Suppressor macrophage treated with lipopolysaccharide for 4 hours (primary cell): ENCODE data around the gene JCAD.
"Not testable (repeated sequence)": the region's sequence is repeated elsewhere in the genome, so short reads cannot be mapped to it uniquely, and the experiment has no call there.

ENCODE experiments used
- DNase-seq: peaks from one replicate; pipeline ENCODE4 v3.0.0-alpha.2; 2020

The JCAD gene

DNA sequence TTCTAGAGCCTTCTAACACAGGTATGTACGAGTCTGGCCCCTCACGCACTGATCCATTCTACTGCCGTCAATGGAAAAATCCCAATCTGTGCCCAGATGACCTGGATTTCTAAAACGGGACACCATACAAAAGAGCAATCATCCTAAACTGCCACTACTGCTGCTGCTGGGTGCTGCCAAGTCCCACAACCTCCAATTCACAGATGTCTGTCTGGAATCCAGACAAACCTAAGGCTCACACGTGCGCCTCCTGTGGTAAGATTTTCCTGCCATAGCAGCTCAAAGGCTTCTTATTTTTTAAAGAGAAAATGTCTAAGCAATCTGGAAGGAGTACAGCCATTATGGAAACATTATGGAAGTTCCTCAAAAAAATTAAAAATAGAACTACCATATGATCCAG lies 40.9 kb downstream of the JCAD start:
- no peak for DNase-seq

DNA sequence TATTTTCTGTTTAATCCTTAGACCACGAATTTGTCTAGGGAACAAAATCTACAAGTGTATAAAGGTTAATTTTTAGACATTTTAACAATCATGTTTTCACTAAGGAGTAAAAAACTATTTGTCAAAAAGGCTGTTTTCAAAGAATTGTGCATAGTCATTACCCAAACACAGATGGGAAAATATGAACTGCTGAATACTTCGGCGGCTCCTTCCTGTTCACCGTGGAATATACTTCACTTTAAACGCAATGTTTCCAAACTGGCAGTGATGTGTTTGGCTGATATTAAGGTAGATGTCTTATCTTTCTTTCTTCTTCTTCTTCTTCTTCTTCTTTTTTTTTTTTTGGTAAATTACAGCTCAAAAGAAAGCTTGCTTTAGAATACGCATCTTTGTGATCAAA lies 41.4 kb downstream of the JCAD start:
- no peak for DNase-seq

DNA sequence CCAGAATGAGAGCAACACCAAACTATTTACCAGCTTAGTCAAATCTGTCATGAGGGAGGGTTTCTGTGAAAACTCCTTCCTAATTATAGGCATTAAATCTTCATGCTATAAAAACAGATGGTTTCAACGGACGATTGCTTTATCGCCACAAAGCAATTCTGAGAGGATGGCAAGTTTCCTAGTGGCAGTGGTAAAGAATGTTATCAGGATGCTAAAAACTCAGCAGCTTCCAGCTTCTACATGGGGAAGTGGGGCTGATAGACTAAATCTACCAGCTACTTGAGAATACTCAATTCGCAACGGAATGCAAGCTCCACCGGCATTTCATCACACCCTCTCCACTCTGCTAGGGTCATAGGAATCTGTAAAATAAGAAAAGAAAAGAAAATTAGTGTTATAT lies 41.8 kb downstream of the JCAD start:
- no peak for DNase-seq

DNA sequence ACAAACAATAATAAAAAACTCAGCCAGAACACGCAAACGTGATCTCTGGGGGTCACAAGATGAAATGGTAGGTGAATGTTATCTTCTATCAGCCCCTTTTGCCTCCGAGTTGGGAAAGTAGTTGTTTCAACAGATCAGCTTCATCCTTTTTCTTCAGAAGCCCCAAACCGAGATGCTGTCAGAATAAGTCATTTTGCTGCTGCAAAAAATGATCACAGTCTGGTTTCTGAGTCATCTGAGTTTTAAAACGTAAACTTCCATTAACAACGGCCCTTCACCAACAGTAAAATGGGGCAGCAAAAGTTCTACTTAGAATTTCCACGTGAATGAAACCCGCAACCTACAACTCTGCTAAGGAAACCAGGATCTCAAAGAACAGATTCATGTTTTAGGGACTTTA lies 44.9 kb downstream of the JCAD start:
- DNase-seq = no peak

DNA sequence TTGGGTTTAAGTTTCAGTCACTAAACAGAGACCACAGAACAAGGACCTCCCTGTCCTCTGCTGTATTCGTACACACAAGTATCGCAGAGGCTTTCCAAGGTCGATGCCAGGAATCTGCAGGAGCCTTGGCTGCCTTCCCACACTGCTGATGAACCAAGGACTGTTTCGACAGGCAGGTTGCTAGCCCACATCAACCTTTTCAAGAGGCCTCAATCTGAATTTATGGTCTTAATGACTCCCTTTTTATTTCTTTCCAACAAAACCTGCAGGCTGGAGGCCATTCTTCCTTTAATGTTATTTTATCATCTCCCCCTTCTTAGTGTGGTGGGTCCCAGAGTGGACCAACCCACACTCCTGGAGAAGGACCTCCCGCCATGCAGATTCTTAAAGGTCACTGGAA lies 45.6 kb downstream of the JCAD start:
- no peak for DNase-seq

DNA sequence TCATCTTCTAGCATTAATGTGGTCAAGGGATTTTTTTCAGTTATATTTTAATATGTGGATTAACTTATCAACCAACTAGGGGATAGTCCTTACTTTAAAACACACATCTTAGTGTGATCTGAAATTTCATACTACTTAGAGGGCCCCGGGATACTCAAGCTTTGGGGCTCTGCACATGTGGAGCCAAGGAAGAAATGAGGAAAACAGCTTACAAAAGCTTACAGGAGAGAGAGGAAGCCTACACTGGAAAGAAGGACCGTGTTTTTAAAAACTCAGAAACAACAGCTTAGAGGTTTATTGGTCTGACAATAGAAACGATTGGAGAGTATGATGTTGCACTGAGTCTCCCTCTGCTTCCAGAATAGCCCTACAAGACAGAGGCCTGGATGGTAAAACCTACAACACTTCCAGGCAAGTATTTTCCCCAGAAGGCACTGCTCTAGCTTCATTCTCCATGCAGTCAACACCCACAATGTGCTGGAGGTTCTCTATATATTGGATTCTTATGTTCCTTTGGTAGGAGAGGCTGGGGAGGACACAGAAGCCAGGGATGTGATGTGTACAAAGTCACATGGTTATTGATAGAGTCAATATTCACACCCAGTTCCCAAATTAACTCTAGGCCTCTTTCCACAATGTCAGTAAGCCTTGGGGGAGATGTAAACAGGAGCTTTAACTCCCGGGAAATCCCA lies 47.3 kb downstream of the JCAD start:
- no peak for DNase-seq

DNA sequence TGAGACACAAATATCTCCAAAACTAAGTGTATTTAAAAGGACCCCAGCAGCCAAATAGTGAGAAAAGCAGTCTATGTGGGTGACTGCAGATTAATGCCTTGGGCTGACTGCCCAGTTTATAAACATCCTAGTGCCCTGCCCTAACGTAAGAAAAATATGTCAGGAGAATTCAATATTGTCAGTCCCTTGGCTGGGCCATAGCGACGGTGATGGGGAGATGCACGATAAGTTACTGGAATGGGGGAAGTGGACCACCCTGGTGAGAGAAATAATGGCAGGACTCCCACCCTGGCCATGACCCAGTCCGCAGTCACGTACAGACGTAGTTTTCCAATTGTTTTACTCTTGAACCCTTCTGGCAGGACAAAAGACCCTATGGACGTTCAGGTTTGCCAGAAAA lies 48.0 kb downstream of the JCAD start:
- DNase-seq = no peak

DNA sequence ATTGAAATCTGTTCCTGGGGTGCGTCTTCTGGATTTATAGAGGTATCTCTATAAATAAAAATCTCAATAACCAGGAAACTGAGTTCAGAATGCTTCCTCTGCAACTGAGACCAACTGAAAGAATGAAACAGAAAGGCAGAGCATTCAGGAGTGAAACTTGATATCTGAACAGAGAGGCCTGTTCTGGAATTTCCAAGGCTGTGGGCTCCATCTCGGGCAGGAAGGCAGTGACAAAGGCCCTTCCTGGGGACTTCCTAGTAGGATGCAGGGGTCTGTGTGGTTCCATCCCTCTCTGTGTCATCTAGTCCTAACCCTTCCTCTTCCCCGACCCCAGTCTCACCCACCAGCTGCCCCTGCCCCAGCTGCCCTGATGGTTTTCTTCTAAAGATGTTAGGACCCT lies 52.0 kb downstream of the JCAD start:
- DNase-seq = no peak

DNA sequence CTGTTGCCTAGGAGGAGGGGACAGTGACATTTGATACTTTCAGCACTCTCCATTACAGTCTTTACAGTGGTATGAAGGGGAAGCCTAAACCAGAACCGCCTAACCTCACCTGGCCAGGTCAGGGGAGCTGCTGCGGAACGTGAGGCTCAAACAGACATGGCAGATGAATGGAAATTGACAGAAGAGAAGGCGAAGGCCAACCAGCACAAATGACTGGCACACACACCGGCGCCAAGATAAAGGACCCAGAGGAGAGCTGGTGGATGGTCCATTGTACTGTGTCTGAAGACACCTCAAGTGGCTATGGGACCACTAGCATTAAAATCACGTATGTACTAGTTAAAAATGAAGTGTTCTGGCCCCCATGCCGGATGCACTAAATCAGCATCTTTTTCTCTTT lies 53.0 kb downstream of the JCAD start:
- no peak for DNase-seq

DNA sequence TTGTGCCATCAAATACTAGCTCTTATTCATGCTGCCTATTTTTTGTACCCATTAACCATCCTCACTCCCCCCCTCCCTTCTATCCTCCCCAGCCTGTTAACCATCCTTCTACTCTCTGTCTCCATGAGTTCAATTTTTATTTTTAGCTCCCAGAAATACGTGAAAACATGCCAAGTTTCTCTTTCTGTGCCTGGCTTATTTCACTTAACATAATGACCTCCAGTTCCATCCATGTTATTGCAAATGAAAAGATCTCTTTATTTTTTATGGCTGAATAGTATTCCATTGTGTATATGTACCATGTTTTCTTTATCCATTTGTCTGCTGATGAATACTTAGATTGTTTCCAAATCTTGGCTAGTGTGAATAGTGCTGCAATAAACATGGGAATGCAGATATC lies 54.3 kb downstream of the JCAD start:
- DNase-seq = not testable (repeated sequence)

DNA sequence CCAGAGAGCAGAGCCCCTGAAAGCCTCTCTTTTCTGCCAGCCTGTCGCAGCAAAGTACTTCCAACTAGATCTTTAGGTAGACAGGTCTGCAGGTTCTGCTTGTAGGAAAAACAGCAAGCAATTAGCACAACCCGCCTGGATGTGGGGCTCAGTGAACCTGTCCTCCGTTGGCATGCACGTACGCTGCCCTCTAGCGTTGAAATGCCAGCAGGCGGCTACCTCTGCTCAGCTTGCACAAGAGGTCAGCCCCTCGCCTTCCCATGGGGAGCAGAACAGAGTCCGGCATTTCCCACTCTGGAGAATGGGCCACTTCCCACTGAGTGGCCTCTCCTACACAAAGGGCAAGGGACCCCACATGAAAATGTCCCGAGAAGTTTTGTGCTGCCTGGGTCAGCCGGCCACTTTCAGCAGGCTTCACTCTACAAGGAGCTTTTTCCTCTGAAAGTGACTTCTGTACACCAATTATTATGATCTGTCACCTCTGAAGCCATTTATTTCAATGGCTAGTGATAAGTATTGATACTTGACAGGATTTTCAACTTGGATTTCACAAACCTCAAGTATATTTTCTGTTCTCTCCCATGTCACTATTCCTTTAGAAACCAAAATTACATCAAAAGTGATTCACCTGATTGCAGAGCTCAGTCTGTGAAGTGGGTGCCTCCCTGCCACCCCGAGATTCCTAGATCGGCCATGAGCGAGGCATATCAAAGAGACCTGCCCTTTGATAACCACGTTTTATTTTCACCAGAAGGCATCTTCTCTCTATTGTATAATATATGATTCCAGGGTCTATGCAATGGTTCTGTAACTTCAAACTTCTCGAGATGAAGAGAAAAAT lies 56.7 kb downstream of the JCAD start:
- peak; percentile 58 for DNase-seq

DNA sequence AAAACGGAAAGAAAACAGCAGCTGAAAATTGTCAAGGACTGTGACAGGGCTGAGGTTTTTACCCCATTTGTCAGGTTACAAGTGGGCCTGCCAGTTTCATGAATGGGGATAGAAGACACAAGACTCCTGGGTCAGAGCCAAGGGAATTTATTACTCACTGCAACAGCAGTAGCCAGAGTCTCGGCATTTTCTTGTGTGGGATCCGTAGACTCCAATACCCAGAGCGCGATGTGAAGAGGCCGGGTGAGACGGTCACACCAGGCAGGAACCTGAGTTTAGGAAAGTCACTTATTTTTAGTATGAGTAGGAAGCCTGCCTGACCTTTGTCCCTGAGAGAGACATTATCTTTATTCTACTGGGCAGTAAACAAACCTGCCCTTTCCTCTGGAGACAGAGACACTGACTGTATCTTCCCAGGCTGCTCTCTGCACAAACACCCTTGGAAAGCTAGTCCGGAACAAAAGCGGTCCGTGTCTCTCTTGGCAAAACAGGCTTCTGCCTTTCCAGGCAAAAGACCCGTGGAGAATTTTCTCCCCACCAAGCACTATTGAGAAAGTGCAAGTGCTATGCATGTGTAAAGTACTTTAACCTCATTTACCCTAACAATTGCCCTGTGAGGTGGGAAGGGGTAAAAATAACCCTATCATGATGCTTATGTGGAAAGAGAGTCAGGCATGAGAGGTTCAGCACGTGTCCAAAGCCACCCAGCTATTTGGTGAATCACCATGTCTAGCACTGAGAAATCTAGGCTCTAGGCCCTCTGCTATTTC lies 58.4 kb downstream of the JCAD start:
- DNase-seq = no peak

DNA sequence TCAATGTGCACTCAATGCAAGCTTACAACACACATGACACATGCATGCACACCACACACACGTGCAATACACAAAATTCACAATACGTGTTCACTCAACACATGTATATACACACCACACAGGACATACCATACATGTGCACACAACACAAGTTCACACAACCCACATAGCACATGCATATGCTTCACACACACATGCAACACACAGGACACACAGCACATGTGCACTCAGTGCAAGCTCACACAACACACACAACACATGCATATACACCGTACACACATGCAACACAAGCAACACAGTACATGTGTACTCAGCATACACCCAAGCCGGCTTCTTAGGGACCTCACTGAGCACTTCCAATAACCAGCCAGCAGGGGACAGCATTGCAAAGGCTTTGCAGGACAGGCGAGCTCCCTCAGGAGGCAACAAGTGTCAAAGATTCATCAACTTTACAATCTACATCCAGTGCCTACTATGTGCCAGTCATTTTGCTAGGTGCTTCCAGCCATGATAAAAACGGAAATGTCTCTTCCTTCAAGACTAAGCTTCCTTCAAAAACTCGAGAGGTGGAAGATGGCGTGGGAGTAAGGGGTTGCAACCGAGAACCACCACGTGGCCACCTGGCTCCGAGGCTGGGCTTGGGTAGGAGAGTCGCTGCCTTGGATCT lies 61.1 kb downstream of the JCAD start:
- peak; percentile 85 for DNase-seq

DNA sequence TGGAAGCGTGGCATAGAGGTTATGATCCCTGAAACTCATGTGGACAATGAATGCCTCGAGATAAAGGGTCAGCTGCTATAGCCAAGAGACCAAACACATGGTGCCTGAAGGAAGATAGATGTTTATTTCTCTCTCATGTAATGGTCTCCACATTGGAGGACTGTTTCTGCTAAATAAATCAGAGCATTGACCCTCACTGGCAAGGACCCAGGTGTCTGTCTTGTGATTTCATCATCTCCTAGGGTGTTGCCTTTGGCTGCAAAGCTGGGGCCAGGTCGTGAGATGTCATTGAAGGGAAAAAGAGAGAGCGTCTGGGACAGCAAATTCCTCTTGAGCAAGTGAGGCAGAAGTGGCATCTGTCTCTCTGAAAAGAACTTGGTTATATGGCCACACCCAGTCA lies 64.6 kb downstream of the JCAD start:
- no peak for DNase-seq

DNA sequence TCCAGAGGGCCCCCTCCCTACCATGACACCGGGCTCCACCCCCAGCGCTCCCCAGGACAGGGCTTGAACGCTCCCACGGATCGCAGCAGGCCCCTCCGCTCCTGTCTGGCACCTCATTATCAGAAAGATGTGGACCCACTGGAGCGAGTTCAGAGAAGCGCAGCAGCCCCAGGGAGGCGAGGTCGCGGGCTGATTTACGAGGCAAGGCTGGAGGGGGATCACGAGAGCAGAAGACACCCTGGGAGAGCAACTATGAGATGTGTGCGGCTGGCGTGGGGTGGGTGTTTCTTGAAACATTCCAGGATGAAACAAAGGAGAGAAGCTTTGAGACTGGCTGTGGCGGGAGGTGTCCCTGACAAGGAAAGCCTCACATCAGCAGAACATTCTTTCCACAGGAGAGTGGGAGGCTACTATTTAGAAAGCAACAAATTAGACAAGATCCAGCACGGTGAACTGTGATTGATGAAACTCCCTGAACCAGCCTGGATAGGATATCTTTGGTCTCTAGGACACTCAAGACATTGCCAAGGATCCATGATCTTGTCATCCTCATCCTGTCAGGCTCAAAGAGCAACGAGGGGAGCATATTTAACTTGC lies 66.0 kb downstream of the JCAD start:
- no peak for DNase-seq

DNA sequence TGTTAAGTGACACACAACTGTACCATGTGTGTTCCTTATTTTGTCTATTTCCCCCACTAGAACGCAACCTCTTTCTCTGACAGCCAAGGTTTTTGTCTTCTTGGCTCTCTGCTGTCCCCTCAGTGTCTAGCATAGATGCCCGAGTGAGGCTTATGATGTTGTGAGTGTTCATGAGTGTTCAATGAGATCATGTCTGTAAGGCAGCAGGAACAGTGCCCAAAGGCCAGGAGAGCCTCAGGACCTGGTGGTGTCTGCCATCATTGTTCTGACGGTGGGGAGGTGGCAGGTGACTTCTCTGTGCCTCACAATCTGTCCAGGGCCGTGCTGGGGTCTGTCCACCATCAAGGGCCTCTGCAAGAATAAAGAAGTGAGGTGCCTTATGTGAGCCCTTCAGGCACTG lies 66.5 kb downstream of the JCAD start:
- no peak for DNase-seq

DNA sequence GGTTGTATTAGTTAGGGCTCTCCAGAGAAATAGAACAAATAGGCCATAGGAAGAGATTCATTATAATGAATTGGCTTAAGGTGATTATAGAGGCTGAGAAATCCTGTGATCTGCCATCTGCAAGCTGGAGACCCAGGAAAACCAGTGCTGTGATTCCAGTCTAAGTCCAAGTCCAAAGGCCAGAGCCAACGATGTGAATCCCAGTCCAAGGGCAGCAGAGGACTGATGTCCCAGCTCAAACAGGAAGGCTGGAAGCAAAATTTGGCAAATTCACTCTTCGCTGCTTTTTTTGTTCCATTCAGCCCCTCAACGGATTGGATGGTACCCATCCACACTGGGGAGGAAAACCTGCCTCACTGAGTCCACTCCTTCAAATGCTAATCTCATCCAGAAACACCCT lies 68.0 kb downstream of the JCAD start:
- DNase-seq = no peak

DNA sequence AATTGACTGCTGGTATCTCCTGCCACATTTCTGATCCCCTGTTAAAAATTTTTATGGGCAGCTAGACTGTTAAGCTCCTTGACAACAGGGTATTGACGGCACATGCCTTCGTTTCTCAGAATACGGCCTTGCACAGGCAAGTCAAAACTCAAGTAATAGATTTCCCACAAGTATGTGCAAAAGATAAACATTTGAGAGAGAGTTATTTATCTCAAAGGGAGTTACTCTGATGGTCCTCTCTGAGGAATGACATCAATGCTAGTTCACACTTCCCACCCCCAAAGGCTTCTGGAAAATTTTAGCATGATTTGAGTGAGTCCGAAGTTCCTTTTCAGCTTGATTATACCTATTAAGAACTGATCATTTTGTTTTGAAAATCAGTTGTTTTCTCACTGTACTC lies 71.9 kb downstream of the JCAD start:
- no peak for DNase-seq

DNA sequence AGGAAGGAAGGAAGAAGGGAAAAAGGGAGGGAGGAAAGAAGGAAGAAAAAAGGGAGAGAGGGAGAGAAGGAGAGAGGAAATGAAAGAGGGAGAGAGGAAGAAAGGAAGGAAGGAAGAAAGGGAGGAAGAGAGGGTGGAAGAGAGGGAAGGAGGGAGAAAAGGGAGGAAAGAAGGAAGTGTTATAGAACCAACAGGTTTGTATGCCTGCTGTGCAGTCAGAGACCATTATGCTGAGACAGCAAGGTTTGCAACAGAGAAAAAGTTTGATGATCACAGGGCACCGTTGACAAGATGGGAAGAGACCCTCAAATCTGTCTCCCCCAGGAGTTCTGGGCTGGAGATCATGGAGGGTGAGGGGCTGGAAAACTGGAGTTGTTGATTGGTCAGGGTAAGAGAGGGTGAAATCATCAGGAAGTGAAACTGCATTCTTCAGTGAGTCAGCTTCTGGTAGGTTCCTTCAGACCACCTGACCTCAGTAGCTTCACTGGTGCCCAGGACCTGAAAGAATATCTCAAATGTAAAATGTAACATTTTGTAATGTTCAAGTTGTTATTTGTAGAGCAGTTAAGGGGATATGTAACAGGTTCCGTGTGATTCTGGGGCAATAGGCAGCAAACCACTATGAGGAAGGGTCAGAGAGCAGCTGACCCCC lies 76.3 kb downstream of the JCAD start:
- DNase-seq = no peak

DNA sequence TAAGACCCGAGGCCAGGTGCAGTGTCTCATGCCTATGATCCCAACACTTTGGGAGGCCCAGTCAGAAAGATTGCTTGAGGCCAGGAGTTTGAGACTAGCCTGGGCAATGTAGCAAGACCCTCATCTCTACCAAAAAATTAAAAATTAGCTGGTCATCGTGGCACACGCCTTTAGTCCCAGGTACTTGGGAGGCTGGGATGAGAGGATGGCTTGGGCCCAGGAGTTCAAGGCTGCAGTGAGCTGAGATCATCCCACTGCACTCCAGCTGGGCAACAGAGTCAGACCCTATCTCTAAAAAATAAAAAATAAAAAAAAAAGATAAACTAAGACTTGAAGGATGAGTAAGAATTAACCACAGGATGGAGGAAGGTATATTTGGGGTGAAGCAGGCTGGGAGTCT lies 77.9 kb downstream of the JCAD start:
- no peak for DNase-seq

DNA sequence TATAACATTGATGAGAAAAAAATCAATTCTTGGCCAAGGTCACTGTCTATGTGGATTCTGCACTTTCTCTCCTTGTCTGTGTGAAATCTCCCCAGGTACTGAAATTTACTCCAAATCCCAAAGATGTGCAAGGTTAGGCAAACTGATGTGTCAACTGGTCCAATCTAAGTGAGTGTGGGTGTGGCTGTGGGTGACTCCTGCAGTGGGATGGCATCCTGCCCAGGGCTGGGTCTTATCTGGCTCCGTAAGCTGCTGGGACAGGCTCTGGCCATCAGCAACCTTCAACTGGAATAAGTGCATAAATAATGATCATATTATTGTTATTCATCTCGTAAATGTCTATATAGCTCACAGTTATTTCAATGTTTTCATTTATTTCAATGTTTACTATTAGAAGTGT lies 79.3 kb downstream of the JCAD start:
- no peak for DNase-seq

DNA sequence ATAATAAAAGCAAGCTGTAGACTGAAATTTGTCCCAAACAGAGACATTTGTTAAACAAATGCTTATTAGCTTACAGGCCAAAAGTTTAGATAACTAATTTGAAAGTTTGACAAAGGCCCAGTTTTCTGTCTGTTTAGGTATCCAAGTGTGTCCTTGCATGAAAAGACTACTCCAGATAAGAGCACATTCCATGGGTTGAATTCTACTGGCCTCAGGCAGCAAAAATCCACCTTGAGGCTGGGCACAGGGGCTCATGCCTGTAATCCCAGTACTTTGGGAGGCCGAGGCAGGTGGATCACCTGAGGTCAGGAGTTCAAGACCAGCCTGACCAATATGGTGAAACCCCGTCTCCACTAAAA lies 80.0 kb downstream of the JCAD start:
- DNase-seq = not testable (repeated sequence)

DNA sequence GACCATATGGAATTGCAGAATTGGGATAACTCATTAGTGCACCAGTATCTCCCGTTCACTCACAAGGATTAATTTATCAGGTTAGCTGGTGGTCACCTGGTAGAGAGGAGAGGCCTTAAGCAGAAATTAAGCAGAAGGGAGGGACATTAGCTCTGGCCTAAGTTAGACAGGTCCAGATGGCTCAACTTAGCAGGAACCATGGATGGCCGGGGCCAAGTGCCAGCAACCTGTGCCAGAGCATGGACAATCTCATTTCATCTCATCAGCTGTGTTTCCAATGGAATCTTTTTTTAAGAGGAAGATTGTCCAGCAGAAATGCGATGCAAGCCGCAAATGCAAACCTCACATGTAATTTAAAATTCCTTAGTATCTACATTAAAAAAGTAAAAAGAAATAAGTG lies 82.2 kb downstream of the JCAD start:
- no peak for DNase-seq
